HepG2 (cell line): ENCODE measurements around the gene ORC2. TPM values are rescaled to one million over a fixed set of nuclear protein-coding genes. Genes with fewer than 3 reads are reported as not detected.

ENCODE experiments used
- CBX1 ChIP-seq: IDR thresholded peaks from one replicate; pipeline ENCODE4 v1.6.1; 2016; ENCODE audit warnings: antibody characterized with exemption, low read depth
- GATAD2A ChIP-seq: IDR thresholded peaks from 2 replicates; pipeline ENCODE4 v1.6.1; 2016
- HHEX ChIP-seq: IDR thresholded peaks from 2 replicates; pipeline ENCODE4 v1.6.1; 2016; ENCODE audit warnings: control low read depth
- JARID2 ChIP-seq: sonication (generic); formaldehyde crosslinking; IDR thresholded peaks from 2 replicates; pipeline ENCODE4 v1.8.1; 2023; ENCODE audit warnings: missing genetic modification reagents, inconsistent platforms; ENCODE audit not compliant: insufficient replicate concordance
- MAZ ChIP-seq, 2 experiments: sonication (generic) in 1 of 2; formaldehyde crosslinking in 1 of 2; IDR thresholded peaks; 2 replicates each; pipeline versions ENCODE4 v1.5.0 to v1.6.1; 2012 to 2020; ENCODE audit warnings: low read depth in 2 of 2, mild to moderate bottlenecking in 2 of 2, borderline replicate concordance in 1 of 2, improper control_type of control experiment in 1 of 2, low read length in 1 of 2, missing genetic modification reagents in 1 of 2, moderate library complexity in 1 of 2
- NBN ChIP-seq: fragments of 450-650 bp; conservative IDR thresholded peaks from 2 replicates; pipeline ENCODE4 v1.6.1; 2017
- NCOA1 ChIP-seq: sonication (generic); formaldehyde crosslinking; IDR thresholded peaks from 2 replicates; pipeline ENCODE4 v1.9.0; 2021; ENCODE audit warnings: missing genetic modification reagents
- SATB2 ChIP-seq: sonication (generic); formaldehyde crosslinking; IDR thresholded peaks from 2 replicates; pipeline ENCODE4 v1.5.0; 2020; ENCODE audit warnings: missing genetic modification reagents
- SP5 ChIP-seq: IDR thresholded peaks from 2 replicates; pipeline ENCODE4 v1.6.1; 2016; ENCODE audit warnings: low read depth, borderline replicate concordance
- ZMAT3 ChIP-seq: sonication (generic); formaldehyde crosslinking; conservative IDR thresholded peaks from 2 replicates; pipeline ENCODE4 v1.7.0; 2021; ENCODE audit warnings: missing genetic modification reagents
- ZNF10 ChIP-seq: sonication (generic); formaldehyde crosslinking; IDR thresholded peaks from 2 replicates; pipeline ENCODE4 v1.4.0; 2020; ENCODE audit warnings: mild to moderate bottlenecking, low read depth, missing genetic modification reagents, borderline replicate concordance
- ZNF274 ChIP-seq: sonication (generic); formaldehyde crosslinking; IDR thresholded peaks from 2 replicates; pipeline ENCODE4 v1.5.1; 2020; ENCODE audit warnings: mild to moderate bottlenecking, missing genetic modification reagents
- ZNF292 ChIP-seq: sonication (generic); formaldehyde crosslinking; IDR thresholded peaks from 2 replicates; pipeline ENCODE4 v1.8.1; 2022; ENCODE audit warnings: mild to moderate bottlenecking, low read depth, missing genetic modification reagents, borderline replicate concordance
- ZNF350 ChIP-seq: sonication (generic); formaldehyde crosslinking; IDR thresholded peaks from 2 replicates; pipeline ENCODE4 v1.4.0; 2020; ENCODE audit warnings: mild to moderate bottlenecking, low read depth, missing genetic modification reagents, borderline replicate concordance
- ZNF460 ChIP-seq: sonication (generic); formaldehyde crosslinking; IDR thresholded peaks from 2 replicates; pipeline ENCODE4 v1.5.1; 2020; ENCODE audit warnings: missing genetic modification reagents, mild to moderate bottlenecking, borderline replicate concordance
- ZNF7 ChIP-seq: IDR thresholded peaks from 2 replicates; pipeline ENCODE4 v1.6.1; 2016; ENCODE audit warnings: missing biosample characterization, missing genetic modification reagents
- ZSCAN12 ChIP-seq: sonication (generic); formaldehyde crosslinking; IDR thresholded peaks from 2 replicates; pipeline ENCODE4 v1.9.0; 2021; ENCODE audit warnings: mild to moderate bottlenecking, missing genetic modification reagents
- polyA plus RNA-seq, 8 experiments: library from polyadenylated mRNA; depleted of rRNA in 3 of 8; stranded (reverse) in 7 of 8; unstranded in 1 of 8; fragments of >200 nt; fragmentation: Illumina TruSeq in 4 of 8; extraction: Trizol in 4 of 8; gene quantifications; 2 replicates each; pipeline versions ENCODE4 v1.2.1 to v1.2.3, GENCODE V29; 2011 to 2016; ENCODE audit warnings: low read depth in 4 of 8, missing spikeins in 1 of 8, mixed read lengths in 1 of 8; ENCODE audit not compliant: insufficient read depth in 1 of 8
- total RNA-seq, 5 experiments: library from RNA; depleted of rRNA; stranded (reverse); fragments of >200 nt; fragmentation: Illumina TruSeq; extraction: Trizol; gene quantifications; 2 replicates each; pipeline ENCODE4 v1.2.3, GENCODE V29; 2016; ENCODE audit warnings: low read depth in 1 of 5
- TF ChIP-seq, protein P1 (sequence below): sonication (generic); formaldehyde crosslinking; conservative IDR thresholded peaks from 2 replicates; pipeline ENCODE4 v1.4.0; 2020; ENCODE audit warnings: mild to moderate bottlenecking, missing genetic modification reagents, moderate library complexity
- TF ChIP-seq, protein P2 (sequence below): sonication (generic); formaldehyde crosslinking; IDR thresholded peaks from 2 replicates; pipeline ENCODE4 v1.5.0; 2020; ENCODE audit warnings: missing genetic modification reagents, mild to moderate bottlenecking, borderline replicate concordance
- TF ChIP-seq, protein P3 (sequence below): sonication (generic); formaldehyde crosslinking; IDR thresholded peaks from 2 replicates; pipeline ENCODE4 v1.5.0; 2020; ENCODE audit warnings: mild to moderate bottlenecking, low read depth, missing genetic modification reagents, borderline replicate concordance
- TF ChIP-seq, protein P4 (sequence below): sonication (generic); formaldehyde crosslinking; IDR thresholded peaks from 2 replicates; pipeline ENCODE4 v1.4.0; 2020; ENCODE audit warnings: mild to moderate bottlenecking, low read depth, missing genetic modification reagents
- TF ChIP-seq, protein P5 (sequence below): sonication (generic); formaldehyde crosslinking; IDR thresholded peaks from 2 replicates; pipeline ENCODE4 v1.8.1; 2022; ENCODE audit warnings: mild to moderate bottlenecking, missing genetic modification reagents
- TF ChIP-seq, protein P6 (sequence below): sonication (generic); formaldehyde crosslinking; IDR thresholded peaks from 2 replicates; pipeline ENCODE4 v1.8.0; 2022; ENCODE audit warnings: mild to moderate bottlenecking, missing genetic modification reagents, moderate library complexity

The ORC2 gene
- total and polyA plus RNA-seq, 2 of the 13 experiments (the other 11 are each of a cell fraction or from before 2014, with no cell fraction given): 19.3 to 73.5 TPM

DNA sequence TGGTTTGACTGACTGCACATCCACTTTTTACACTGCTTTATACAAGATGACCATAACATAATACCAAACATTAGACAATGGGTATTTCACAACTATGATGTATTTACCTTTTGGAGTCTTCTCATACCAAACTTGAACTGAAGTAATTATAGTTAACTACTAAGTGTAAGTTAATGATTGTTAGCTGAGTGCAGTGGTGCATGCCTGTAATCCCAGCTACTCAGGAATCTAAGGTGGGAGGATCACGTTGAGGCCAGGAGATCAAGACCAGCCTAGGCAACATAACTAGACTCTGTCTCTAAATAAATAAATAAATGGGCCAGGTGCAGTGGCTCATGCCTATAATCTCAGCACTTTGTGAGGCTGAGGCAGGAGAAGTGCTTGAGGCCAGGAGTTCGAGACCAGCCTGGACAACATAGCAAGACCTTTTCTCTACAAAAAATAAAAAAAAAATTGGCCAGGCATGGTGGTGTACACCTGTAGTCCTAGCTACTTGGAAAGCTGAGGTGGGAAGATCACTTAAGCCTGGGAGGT is 44.9 kb upstream of the ORC2 start (continued):
- TF ChIP-seq HHEX (no peak), ZMAT3 (CRISPR knock-in tag) (no peak), ZNF7 (CRISPR knock-in tag) (no peak), ZNF292 (CRISPR knock-in tag) (no peak), ZNF10 (no peak), GATAD2A (CRISPR knock-in tag) (peak; percentile 95), MAZ (IDR thresholded peaks at IDR 0.05; ENCODE audit: borderline replicate concordance, low read depth, low read length) (no peak), MAZ (CRISPR knock-in tag; IDR thresholded peaks at IDR 0.05; ENCODE audit: low read depth) (no peak; the same call in 1 of the 2 replicates), JARID2 (CRISPR knock-in tag) (no peak), SATB2 (CRISPR knock-in tag) (0 out of 2 replicates have a peak, but pooled peaks have one; percentile 6), SP5 (CRISPR knock-in tag) (peak; percentile 68), NCOA1 (no peak), NBN (no peak), ZNF274 (no peak), ZNF460 (no peak; the same call in 1 of the 2 replicates), CBX1 (no peak), ZSCAN12 (CRISPR knock-in tag) (no peak), ZNF350 (no peak)
- TF ChIP-seq, protein P1, sequence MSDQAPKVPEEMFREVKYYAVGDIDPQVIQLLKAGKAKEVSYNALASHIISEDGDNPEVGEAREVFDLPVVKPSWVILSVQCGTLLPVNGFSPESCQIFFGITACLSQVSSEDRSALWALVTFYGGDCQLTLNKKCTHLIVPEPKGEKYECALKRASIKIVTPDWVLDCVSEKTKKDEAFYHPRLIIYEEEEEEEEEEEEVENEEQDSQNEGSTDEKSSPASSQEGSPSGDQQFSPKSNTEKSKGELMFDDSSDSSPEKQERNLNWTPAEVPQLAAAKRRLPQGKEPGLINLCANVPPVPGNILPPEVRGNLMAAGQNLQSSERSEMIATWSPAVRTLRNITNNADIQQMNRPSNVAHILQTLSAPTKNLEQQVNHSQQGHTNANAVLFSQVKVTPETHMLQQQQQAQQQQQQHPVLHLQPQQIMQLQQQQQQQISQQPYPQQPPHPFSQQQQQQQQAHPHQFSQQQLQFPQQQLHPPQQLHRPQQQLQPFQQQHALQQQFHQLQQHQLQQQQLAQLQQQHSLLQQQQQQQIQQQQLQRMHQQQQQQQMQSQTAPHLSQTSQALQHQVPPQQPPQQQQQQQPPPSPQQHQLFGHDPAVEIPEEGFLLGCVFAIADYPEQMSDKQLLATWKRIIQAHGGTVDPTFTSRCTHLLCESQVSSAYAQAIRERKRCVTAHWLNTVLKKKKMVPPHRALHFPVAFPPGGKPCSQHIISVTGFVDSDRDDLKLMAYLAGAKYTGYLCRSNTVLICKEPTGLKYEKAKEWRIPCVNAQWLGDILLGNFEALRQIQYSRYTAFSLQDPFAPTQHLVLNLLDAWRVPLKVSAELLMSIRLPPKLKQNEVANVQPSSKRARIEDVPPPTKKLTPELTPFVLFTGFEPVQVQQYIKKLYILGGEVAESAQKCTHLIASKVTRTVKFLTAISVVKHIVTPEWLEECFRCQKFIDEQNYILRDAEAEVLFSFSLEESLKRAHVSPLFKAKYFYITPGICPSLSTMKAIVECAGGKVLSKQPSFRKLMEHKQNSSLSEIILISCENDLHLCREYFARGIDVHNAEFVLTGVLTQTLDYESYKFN (CRISPR knock-in tag): peak; percentile 86
- TF ChIP-seq, protein P2, sequence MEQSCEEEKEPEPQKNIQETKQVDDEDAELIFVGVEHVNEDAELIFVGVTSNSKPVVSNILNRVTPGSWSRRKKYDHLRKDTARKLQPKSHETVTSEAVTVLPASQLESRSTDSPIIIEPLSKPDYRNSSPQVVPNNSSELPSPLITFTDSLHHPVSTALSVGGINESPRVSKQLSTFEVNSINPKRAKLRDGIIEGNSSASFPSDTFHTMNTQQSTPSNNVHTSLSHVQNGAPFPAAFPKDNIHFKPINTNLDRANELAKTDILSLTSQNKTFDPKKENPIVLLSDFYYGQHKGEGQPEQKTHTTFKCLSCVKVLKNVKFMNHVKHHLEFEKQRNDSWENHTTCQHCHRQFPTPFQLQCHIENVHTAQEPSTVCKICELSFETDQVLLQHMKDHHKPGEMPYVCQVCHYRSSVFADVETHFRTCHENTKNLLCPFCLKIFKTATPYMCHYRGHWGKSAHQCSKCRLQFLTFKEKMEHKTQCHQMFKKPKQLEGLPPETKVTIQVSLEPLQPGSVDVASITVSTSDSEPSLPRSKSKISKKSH (CRISPR knock-in tag): no peak
- TF ChIP-seq, protein P3, sequence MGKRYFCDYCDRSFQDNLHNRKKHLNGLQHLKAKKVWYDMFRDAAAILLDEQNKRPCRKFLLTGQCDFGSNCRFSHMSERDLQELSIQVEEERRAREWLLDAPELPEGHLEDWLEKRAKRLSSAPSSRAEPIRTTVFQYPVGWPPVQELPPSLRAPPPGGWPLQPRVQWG: no peak
- TF ChIP-seq, protein P4, sequence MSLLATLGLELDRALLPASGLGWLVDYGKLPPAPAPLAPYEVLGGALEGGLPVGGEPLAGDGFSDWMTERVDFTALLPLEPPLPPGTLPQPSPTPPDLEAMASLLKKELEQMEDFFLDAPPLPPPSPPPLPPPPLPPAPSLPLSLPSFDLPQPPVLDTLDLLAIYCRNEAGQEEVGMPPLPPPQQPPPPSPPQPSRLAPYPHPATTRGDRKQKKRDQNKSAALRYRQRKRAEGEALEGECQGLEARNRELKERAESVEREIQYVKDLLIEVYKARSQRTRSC: no peak
- TF ChIP-seq, protein P5, sequence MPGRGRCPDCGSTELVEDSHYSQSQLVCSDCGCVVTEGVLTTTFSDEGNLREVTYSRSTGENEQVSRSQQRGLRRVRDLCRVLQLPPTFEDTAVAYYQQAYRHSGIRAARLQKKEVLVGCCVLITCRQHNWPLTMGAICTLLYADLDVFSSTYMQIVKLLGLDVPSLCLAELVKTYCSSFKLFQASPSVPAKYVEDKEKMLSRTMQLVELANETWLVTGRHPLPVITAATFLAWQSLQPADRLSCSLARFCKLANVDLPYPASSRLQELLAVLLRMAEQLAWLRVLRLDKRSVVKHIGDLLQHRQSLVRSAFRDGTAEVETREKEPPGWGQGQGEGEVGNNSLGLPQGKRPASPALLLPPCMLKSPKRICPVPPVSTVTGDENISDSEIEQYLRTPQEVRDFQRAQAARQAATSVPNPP (CRISPR knock-in tag): no peak
- TF ChIP-seq, protein P6, sequence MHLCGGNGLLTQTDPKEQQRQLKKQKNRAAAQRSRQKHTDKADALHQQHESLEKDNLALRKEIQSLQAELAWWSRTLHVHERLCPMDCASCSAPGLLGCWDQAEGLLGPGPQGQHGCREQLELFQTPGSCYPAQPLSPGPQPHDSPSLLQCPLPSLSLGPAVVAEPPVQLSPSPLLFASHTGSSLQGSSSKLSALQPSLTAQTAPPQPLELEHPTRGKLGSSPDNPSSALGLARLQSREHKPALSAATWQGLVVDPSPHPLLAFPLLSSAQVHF (CRISPR knock-in tag): no peak
